HEK293 (cell line): Measurements from ENCODE around the gene TDP2.

ENCODE experiments used
- CTCF ChIA-PET: fragments of 350-600 bp; formaldehyde crosslinking; extraction: SDS; loops from one replicate; lab custom pipeline; 2021; ENCODE audit warnings: antibody characterized with exemption; lab: Yijun Ruan, JAX
- POLR2A ChIA-PET: fragments of 300-600 bp; formaldehyde crosslinking; extraction: SDS; loops from one replicate; lab custom pipeline; 2020; ENCODE audit warnings: antibody characterized with exemption, inconsistent platforms; lab: Yijun Ruan, JAX
- H3K27ac ChIP-seq: fragments of 200-500 bp; sonication (Bioruptor generic); 2 replicates; pipeline ENCODE4 v1.5.1; 2014; ENCODE audit warnings: low read depth, low read length, control low read depth, inconsistent platforms; ENCODE audit errors: extremely low read depth
- H3K36me3 ChIP-seq, 2 experiments: fragments of 200-500 bp in 1 of 2; sonication (Bioruptor generic) in 1 of 2; 1 replicate in 1 of 2; 2 replicates in 1 of 2; pipeline ENCODE4 v1.5.1; 2014 to 2017; ENCODE audit warnings: inconsistent platforms in 2 of 2, low read length in 2 of 2; ENCODE audit not compliant: control insufficient read depth in 2 of 2, insufficient read depth in 1 of 2
- H3K4me1 ChIP-seq: fragments of 200-500 bp; sonication (Bioruptor generic); 2 replicates; pipeline ENCODE4 v1.5.1; 2014; ENCODE audit warnings: mild to moderate bottlenecking, low read length, inconsistent platforms; ENCODE audit not compliant: control insufficient read depth, insufficient read depth
- H3K4me3 ChIP-seq: 2 replicates; pipeline ENCODE4 v1.5.1; 2011; ENCODE audit warnings: low read depth, mild to moderate bottlenecking, control low read depth, low read length, moderate library complexity
- H3K9me3 ChIP-seq: fragments of 200-500 bp; sonication (Bioruptor generic); 2 replicates; pipeline ENCODE4 v1.5.1; 2014; ENCODE audit warnings: low read depth, low read length, inconsistent platforms; ENCODE audit not compliant: control insufficient read depth, insufficient read depth
- ZBTB7A ChIP-seq: fragments of 450-650 bp; formaldehyde crosslinking; IDR thresholded peaks from 2 replicates; pipeline ENCODE4 v1.5.1; 2016; ENCODE audit warnings: low read depth, missing biosample characterization, missing genetic modification characterization
- ZFP3 ChIP-seq: fragments of 450-650 bp; formaldehyde crosslinking; IDR thresholded peaks from 2 replicates; pipeline ENCODE4 v1.5.1; 2016; ENCODE audit warnings: low read depth, missing biosample characterization, missing genetic modification characterization
- ZNF169 ChIP-seq: fragments of 450-650 bp; formaldehyde crosslinking; IDR thresholded peaks from 2 replicates; pipeline ENCODE4 v1.5.1; 2016; ENCODE audit warnings: missing biosample characterization, missing genetic modification characterization
- ZNF2 ChIP-seq: fragments of 450-650 bp; formaldehyde crosslinking; IDR thresholded peaks from 2 replicates; pipeline ENCODE4 v1.5.1; 2016; ENCODE audit warnings: missing biosample characterization, missing genetic modification characterization
- ZNF221 ChIP-seq: fragments of 450-650 bp; formaldehyde crosslinking; IDR thresholded peaks from 2 replicates; pipeline ENCODE4 v1.5.1; 2017; ENCODE audit warnings: missing biosample characterization, missing genetic modification characterization, borderline replicate concordance
- ZNF501 ChIP-seq: fragments of 450-650 bp; formaldehyde crosslinking; IDR thresholded peaks from 2 replicates; pipeline ENCODE4 v1.5.1; 2016; ENCODE audit warnings: missing biosample characterization, missing genetic modification characterization
- ZNF571 ChIP-seq: fragments of 450-650 bp; formaldehyde crosslinking; IDR thresholded peaks from 2 replicates; pipeline ENCODE4 v1.5.0; 2017; ENCODE audit warnings: missing biosample characterization, missing genetic modification characterization
- ZNF626 ChIP-seq: fragments of 450-650 bp; sonication (Bioruptor Pico); formaldehyde crosslinking; IDR thresholded peaks from 2 replicates; pipeline ENCODE4 v1.5.1; 2018; ENCODE audit warnings: missing biosample characterization, missing genetic modification characterization, inconsistent platforms
- ZNF660 ChIP-seq: fragments of 450-650 bp; IDR thresholded peaks from 2 replicates; pipeline ENCODE4 v1.5.1; 2018; ENCODE audit warnings: missing biosample characterization, mild to moderate bottlenecking, missing genetic modification characterization
- ZNF747 ChIP-seq: fragments of 450-650 bp; formaldehyde crosslinking; IDR thresholded peaks from 2 replicates; pipeline ENCODE4 v1.5.1; 2016; ENCODE audit warnings: missing biosample characterization, missing genetic modification characterization
- ZNF792 ChIP-seq: fragments of 450-650 bp; formaldehyde crosslinking; IDR thresholded peaks from 2 replicates; pipeline ENCODE4 v1.5.1; 2016; ENCODE audit warnings: missing biosample characterization, missing genetic modification characterization
- TF ChIP-seq, protein P1 (sequence below): fragments of 450-650 bp; formaldehyde crosslinking; IDR thresholded peaks from 2 replicates; pipeline ENCODE4 v1.5.1; 2016; ENCODE audit warnings: missing biosample characterization, missing genetic modification characterization
- TF ChIP-seq, protein P2 (sequence below): fragments of 450-650 bp; formaldehyde crosslinking; IDR thresholded peaks from 2 replicates; pipeline ENCODE4 v1.5.1; 2016; ENCODE audit warnings: missing biosample characterization, missing genetic modification characterization, borderline replicate concordance

Gene TDP2

DNA sequence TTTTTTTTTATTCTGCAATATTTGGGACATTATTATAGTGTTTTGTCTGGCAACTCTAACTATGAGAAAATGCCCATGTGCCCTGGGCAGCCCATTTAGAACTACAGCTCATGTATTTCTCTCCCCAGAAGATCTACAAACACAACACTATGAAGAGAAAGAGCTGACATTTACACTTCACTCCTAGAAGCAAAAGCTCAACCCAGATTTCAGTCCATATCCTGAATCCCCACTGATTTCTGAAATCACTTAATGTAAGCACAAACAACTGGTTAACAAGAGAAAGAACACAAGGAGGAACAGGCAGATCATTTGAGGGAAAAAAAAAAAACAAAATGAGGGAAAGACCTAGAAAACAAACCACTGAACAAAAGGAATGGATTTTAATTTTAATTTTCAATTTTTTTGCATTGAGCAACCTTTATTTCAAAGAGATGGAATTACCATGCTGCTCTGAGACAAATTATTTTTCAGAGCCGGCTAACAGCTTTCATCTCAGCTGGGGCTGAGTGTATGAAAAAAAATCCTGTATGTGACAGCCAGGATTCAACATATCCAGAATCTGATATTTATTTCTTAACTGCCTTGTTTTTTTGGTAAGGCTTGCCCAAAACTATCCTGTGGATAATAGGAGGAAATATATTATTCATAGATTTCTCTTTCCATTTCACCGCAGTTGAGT lies 53.2 kb downstream of the TDP2 start (continued):
- TF ChIP-seq ZFP3 (tag by site-specific recombination) (no peak), ZNF660 (tag by site-specific recombination) (no peak)

GRCh38 chr6:24610672-24611071 lies 56.0 kb downstream of the TDP2 start:
- Histone ChIP-seq H3K4me1 (no peaks in the 10 kb centered on the region), H3K36me3 (no peaks in the 10 kb centered on the region), H3K27ac (no peak overlapping the region), H3K9me3 (no peaks in the 10 kb centered on the region), H3K4me3 (no peak overlapping the region)
- TF ChIP-seq ZBTB7A, result no peak
- no peak for TF ChIP-seq ZNF626 (tag by site-specific recombination)
- no peak for TF ChIP-seq ZNF501 (tag by site-specific recombination)
- no peak for TF ChIP-seq ZNF221 (tag by site-specific recombination)
- ChIA-PET CTCF (interaction anchor here (1.2 kb wide), 1 partner anchor 10 kb away, joined by 3 read pairs; no protein-coding TSS in a partner anchor), POLR2A (no interaction called here)

DNA sequence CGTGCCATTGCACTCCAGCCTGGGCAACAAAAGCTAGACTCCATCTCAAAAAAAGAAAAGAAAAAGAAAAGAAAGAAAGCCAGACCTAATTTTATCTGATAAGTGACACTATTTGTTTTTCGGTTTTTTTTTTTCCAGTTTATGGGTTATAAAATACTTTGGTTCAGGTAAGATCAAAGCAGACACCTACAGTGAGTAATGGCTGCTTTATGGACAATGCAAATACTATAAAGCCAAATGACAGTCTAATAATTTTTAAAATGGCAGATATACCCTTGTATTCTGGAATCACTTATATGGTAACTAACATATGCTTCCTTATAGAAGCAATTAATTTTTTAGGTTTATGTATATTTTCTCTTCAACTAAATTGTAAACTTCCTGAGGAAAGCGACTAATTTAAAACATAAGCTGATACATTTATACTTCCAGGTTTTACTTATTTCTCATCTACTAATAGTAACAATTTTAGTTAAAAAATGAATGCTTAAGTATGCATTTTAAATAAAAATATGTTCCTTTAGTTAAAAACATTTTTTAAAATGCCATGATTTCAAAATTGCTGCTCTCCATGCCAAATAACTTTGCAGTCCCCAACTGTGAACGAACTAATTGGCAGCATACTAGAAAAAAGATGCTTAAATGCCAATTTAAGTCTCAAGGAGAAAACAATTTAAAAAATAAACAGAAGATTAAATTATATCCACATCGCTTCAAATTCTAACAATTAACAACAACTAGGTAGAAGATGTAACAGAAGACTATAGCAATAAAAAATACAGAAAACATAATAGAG lies 59.2 kb downstream of the TDP2 start:
- Histone ChIP-seq H3K4me3 (no peak overlapping the region), H3K9me3 (no peaks in the 10 kb centered on the region), H3K27ac (no peak overlapping the region), H3K36me3 (no peaks in the 10 kb centered on the region), H3K4me1 (no peaks in the 10 kb centered on the region)
- TF ChIP-seq, protein P1, sequence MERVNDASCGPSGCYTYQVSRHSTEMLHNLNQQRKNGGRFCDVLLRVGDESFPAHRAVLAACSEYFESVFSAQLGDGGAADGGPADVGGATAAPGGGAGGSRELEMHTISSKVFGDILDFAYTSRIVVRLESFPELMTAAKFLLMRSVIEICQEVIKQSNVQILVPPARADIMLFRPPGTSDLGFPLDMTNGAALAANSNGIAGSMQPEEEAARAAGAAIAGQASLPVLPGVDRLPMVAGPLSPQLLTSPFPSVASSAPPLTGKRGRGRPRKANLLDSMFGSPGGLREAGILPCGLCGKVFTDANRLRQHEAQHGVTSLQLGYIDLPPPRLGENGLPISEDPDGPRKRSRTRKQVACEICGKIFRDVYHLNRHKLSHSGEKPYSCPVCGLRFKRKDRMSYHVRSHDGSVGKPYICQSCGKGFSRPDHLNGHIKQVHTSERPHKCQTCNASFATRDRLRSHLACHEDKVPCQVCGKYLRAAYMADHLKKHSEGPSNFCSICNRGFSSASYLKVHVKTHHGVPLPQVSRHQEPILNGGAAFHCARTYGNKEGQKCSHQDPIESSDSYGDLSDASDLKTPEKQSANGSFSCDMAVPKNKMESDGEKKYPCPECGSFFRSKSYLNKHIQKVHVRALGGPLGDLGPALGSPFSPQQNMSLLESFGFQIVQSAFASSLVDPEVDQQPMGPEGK (tag by site-specific recombination), result no peak
- TF ChIP-seq, protein P2, sequence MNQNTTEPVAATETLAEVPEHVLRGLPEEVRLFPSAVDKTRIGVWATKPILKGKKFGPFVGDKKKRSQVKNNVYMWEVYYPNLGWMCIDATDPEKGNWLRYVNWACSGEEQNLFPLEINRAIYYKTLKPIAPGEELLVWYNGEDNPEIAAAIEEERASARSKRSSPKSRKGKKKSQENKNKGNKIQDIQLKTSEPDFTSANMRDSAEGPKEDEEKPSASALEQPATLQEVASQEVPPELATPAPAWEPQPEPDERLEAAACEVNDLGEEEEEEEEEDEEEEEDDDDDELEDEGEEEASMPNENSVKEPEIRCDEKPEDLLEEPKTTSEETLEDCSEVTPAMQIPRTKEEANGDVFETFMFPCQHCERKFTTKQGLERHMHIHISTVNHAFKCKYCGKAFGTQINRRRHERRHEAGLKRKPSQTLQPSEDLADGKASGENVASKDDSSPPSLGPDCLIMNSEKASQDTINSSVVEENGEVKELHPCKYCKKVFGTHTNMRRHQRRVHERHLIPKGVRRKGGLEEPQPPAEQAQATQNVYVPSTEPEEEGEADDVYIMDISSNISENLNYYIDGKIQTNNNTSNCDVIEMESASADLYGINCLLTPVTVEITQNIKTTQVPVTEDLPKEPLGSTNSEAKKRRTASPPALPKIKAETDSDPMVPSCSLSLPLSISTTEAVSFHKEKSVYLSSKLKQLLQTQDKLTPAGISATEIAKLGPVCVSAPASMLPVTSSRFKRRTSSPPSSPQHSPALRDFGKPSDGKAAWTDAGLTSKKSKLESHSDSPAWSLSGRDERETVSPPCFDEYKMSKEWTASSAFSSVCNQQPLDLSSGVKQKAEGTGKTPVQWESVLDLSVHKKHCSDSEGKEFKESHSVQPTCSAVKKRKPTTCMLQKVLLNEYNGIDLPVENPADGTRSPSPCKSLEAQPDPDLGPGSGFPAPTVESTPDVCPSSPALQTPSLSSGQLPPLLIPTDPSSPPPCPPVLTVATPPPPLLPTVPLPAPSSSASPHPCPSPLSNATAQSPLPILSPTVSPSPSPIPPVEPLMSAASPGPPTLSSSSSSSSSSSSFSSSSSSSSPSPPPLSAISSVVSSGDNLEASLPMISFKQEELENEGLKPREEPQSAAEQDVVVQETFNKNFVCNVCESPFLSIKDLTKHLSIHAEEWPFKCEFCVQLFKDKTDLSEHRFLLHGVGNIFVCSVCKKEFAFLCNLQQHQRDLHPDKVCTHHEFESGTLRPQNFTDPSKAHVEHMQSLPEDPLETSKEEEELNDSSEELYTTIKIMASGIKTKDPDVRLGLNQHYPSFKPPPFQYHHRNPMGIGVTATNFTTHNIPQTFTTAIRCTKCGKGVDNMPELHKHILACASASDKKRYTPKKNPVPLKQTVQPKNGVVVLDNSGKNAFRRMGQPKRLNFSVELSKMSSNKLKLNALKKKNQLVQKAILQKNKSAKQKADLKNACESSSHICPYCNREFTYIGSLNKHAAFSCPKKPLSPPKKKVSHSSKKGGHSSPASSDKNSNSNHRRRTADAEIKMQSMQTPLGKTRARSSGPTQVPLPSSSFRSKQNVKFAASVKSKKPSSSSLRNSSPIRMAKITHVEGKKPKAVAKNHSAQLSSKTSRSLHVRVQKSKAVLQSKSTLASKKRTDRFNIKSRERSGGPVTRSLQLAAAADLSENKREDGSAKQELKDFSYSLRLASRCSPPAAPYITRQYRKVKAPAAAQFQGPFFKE (tag by site-specific recombination), result no peak
- TF ChIP-seq ZNF747 (tag by site-specific recombination) (no peak), ZNF169 (no peak), ZNF571 (no peak), ZNF2 (tag by site-specific recombination) (no peak), ZNF792 (tag by site-specific recombination) (no peak)
- ChIA-PET CTCF (interaction anchor here (0.9 to 1.2 kb wide), 2 partner anchors 24 to 26 kb away, joined by 5 to 6 read pairs; no protein-coding TSS in a partner anchor), POLR2A (interaction anchor here (0.7 kb wide), 1 partner anchor 97 kb away, joined by 3 read pairs; no protein-coding TSS in a partner anchor)
